GM18502 (cell line): ENCODE measurements around the gene ATP1A1.
A peak's percentile ranks its signal among the peaks of the same experiment; 100 is the strongest.

ENCODE experiments used
- ATAC-seq: cut with Tn5 transposase; IDR thresholded peaks from one replicate; pipeline ENCODE4 v1.9.1; 2021; ENCODE audit warnings: mild to moderate bottlenecking; ENCODE audit not compliant: unreplicated experiment, poor library complexity

Gene ATP1A1

GRCh38 chr1:116386042-116386441, 13.0 kb downstream of the ATP1A1 start:
- no peak for ATAC-seq

GRCh38 chr1:116387551-116387950, 14.5 kb downstream of the ATP1A1 start:
- no peak for ATAC-seq

GRCh38 chr1:116388122-116388521, 15.1 kb downstream of the ATP1A1 start:
- ATAC-seq = no peak

- ATAC-seq = no peak
Measured at GRCh38 chr1:116389013-116389412, 16.0 kb downstream of the ATP1A1 start.

GRCh38 chr1:116389686-116390085, 16.6 kb downstream of the ATP1A1 start:
- no peak for ATAC-seq

GRCh38 chr1:116390195-116390594, 17.2 kb downstream of the ATP1A1 start:
- ATAC-seq = peak; percentile 97

GRCh38 chr1:116391185-116391584, 18.1 kb downstream of the ATP1A1 start:
- ATAC-seq = no peak

GRCh38 chr1:116392717-116393404, 19.8 kb downstream of the ATP1A1 start:
- no peak for ATAC-seq

- ATAC-seq = no peak
Measured at GRCh38 chr1:116393792-116394191, 20.7 kb downstream of the ATP1A1 start.

- no peak for ATAC-seq
Measured at GRCh38 chr1:116394270-116394669, 21.2 kb downstream of the ATP1A1 start.

- no peak for ATAC-seq
Measured at GRCh38 chr1:116396769-116397168, 23.7 kb downstream of the ATP1A1 start.

GRCh38 chr1:116397728-116398127, 24.7 kb downstream of the ATP1A1 start:
- no peak for ATAC-seq

- no peak for ATAC-seq
Measured at GRCh38 chr1:116400780-116401179, 27.7 kb downstream of the ATP1A1 start.

- ATAC-seq = no peak
Measured at GRCh38 chr1:116401646-116402176, 28.7 kb downstream of the ATP1A1 start.

- no peak for ATAC-seq
Measured at GRCh38 chr1:116402333-116402732, 29.3 kb downstream of the ATP1A1 start.

- no peak for ATAC-seq
Measured at GRCh38 chr1:116403496-116404136, 30.6 kb downstream of the ATP1A1 start.

GRCh38 chr1:116404699-116405098, 31.7 kb downstream of the ATP1A1 start:
- no peak for ATAC-seq

- ATAC-seq = no peak
Measured at GRCh38 chr1:116405241-116406135, 32.4 kb downstream of the ATP1A1 start.

- ATAC-seq = no peak
Measured at GRCh38 chr1:116407033-116407432, 34.0 kb downstream of the ATP1A1 start.

- ATAC-seq = no peak
Measured at GRCh38 chr1:116408193-116408592, 35.1 kb downstream of the ATP1A1 start.
